H9 (cell line): ENCODE measurements around the gene LGMN. TPM values are rescaled to one million over a fixed set of nuclear protein-coding genes. Genes with fewer than 3 reads are reported as not detected.

Experiments
- DNase-seq: peaks from one replicate; pipeline ENCODE4 v3.0.0-alpha.2; 2017
- H2AFZ ChIP-seq: one replicate; pipeline ENCODE4 v1.6.1; 2013; ENCODE audit warnings: mild to moderate bottlenecking, low read length, control low read depth, moderate library complexity
- H2AK5ac ChIP-seq: 2 replicates; pipeline ENCODE4 v1.6.1; 2013; ENCODE audit warnings: low read length, control low read depth, mixed read lengths; ENCODE audit not compliant: insufficient read length
- H2BK120ac ChIP-seq: one replicate; pipeline ENCODE4 v1.6.1; 2013; ENCODE audit warnings: low read depth, mild to moderate bottlenecking, low read length, control low read depth, inconsistent platforms; ENCODE audit not compliant: poor library complexity, severe bottlenecking
- H2BK12ac ChIP-seq: 2 replicates; pipeline ENCODE4 v1.6.1; 2013; ENCODE audit warnings: low read length, control low read depth, mixed read lengths, low read depth; ENCODE audit not compliant: insufficient read length
- H2BK15ac ChIP-seq: 2 replicates; pipeline ENCODE4 v1.6.1; 2013; ENCODE audit warnings: low read depth, low read length, control low read depth
- H2BK20ac ChIP-seq: one replicate; pipeline ENCODE4 v1.6.1; 2013; ENCODE audit warnings: low read depth, mild to moderate bottlenecking, low read length, control low read depth, inconsistent platforms; ENCODE audit not compliant: poor library complexity, severe bottlenecking
- H2BK5ac ChIP-seq: 2 replicates; pipeline ENCODE4 v1.6.1; 2013; ENCODE audit warnings: low read length, control low read depth, mixed read lengths; ENCODE audit not compliant: insufficient read length
- H3K14ac ChIP-seq: 2 replicates; pipeline ENCODE4 v1.6.1; 2013; ENCODE audit warnings: low read length, control low read depth; ENCODE audit not compliant: insufficient read depth
- H3K18ac ChIP-seq: 2 replicates; pipeline ENCODE4 v1.6.1; 2013; ENCODE audit warnings: low read depth, mild to moderate bottlenecking, mixed read lengths, low read length, control low read depth; ENCODE audit not compliant: insufficient read length
- H3K23ac ChIP-seq: 2 replicates; pipeline ENCODE4 v1.6.1; 2013; ENCODE audit warnings: low read length, control low read depth, mixed read lengths, low read depth; ENCODE audit not compliant: insufficient read length
- H3K23me2 ChIP-seq: 2 replicates; pipeline ENCODE4 v1.6.1; 2013; ENCODE audit warnings: low read depth, mild to moderate bottlenecking, mixed read lengths, low read length, control low read depth; ENCODE audit not compliant: insufficient read length, poor library complexity, severe bottlenecking
- H3K27ac ChIP-seq: 2 replicates; pipeline ENCODE4 v1.5.1; 2013; ENCODE audit warnings: low read length, control low read depth, mixed read lengths, low read depth; ENCODE audit not compliant: insufficient read length
- H3K27me3 ChIP-seq: 2 replicates; pipeline ENCODE4 v1.6.1; 2013; ENCODE audit warnings: low read length, control low read depth, inconsistent platforms; ENCODE audit not compliant: insufficient read depth
- H3K4ac ChIP-seq: 2 replicates; pipeline ENCODE4 v1.6.1; 2013; ENCODE audit warnings: low read depth, mild to moderate bottlenecking, control low read depth, inconsistent platforms, low read length, moderate library complexity
- H3K4me1 ChIP-seq: 2 replicates; pipeline ENCODE4 v1.6.1; 2013; ENCODE audit warnings: low read length, control low read depth, inconsistent platforms; ENCODE audit not compliant: insufficient read depth
- H3K4me2 ChIP-seq: 2 replicates; pipeline ENCODE4 v1.6.1; 2013; ENCODE audit warnings: low read length, control low read depth, mixed read lengths; ENCODE audit not compliant: insufficient read length, insufficient read depth
- H3K56ac ChIP-seq: 2 replicates; pipeline ENCODE4 v1.6.1; 2013; ENCODE audit warnings: low read depth, mild to moderate bottlenecking, mixed read lengths, low read length, control low read depth; ENCODE audit not compliant: insufficient read length
- H3K79me1 ChIP-seq: 2 replicates; pipeline ENCODE4 v1.6.1; 2013; ENCODE audit warnings: low read depth, mild to moderate bottlenecking, moderate library complexity, low read length, control low read depth, inconsistent platforms; ENCODE audit not compliant: insufficient read depth, poor library complexity, severe bottlenecking
- H3K79me2 ChIP-seq: 2 replicates; pipeline ENCODE4 v1.6.1; 2013; ENCODE audit warnings: low read length, control low read depth, inconsistent platforms; ENCODE audit not compliant: insufficient read depth
- H3K9ac ChIP-seq: 2 replicates; pipeline ENCODE4 v1.6.1; 2013; ENCODE audit warnings: low read length, control low read depth, mixed read lengths; ENCODE audit not compliant: insufficient read length; ENCODE audit errors: extremely low read depth
- H3K9me3 ChIP-seq: one replicate; pipeline ENCODE4 v1.6.1; 2013; ENCODE audit warnings: low read depth, low read length, inconsistent platforms; ENCODE audit not compliant: control insufficient read depth
- H3T11ph ChIP-seq: one replicate; pipeline ENCODE4 v1.6.1; 2013; ENCODE audit warnings: mild to moderate bottlenecking, low read length, control low read depth, inconsistent platforms
- H4K20me1 ChIP-seq: one replicate; pipeline ENCODE4 v1.6.1; 2013; ENCODE audit not compliant: control insufficient read depth, insufficient read length, insufficient read depth
- H4K5ac ChIP-seq: 2 replicates; pipeline ENCODE4 v1.6.1; 2013; ENCODE audit warnings: low read depth, mild to moderate bottlenecking, mixed read lengths, low read length, control low read depth; ENCODE audit not compliant: insufficient read length
- H4K8ac ChIP-seq: replicated peaks from 2 replicates; pipeline ENCODE4 v1.6.1; 2013; ENCODE audit warnings: low read length, control low read depth, mixed read lengths, low read depth; ENCODE audit not compliant: insufficient read length
- H4K91ac ChIP-seq: 2 replicates; pipeline ENCODE4 v1.6.1; 2013; ENCODE audit warnings: low read depth, mild to moderate bottlenecking, moderate library complexity, mixed read lengths, low read length, control low read depth; ENCODE audit not compliant: insufficient read length
- H3K27ac Mint-ChIP-seq, 3 experiments: 2 replicates in 2 of 3; 3 replicates in 1 of 3; pipeline ENCODE4 v1.8.0; 2020 to 2021; ENCODE audit warnings: mixed read lengths in 3 of 3, mild to moderate bottlenecking in 1 of 3, moderate library complexity in 1 of 3
- H3K27me3 Mint-ChIP-seq: 2 replicates; pipeline ENCODE4 v1.8.0; 2021; ENCODE audit warnings: low read depth, mild to moderate bottlenecking, moderate library complexity, mixed read lengths
- H3K36me3 Mint-ChIP-seq, 3 experiments: 2 replicates in 2 of 3; 3 replicates in 1 of 3; pipeline ENCODE4 v1.8.0; 2020 to 2021; ENCODE audit warnings: low read depth in 3 of 3, mixed read lengths in 3 of 3; ENCODE audit not compliant: insufficient read depth in 1 of 3
- H3K4me1 Mint-ChIP-seq, 2 experiments: 2 replicates each; pipeline ENCODE4 v1.8.0; 2020; ENCODE audit warnings: mixed read lengths in 2 of 2
- H3K4me3 Mint-ChIP-seq, 2 experiments: 2 replicates in 1 of 2; 3 replicates in 1 of 2; pipeline ENCODE4 v1.8.0; 2020 to 2021; ENCODE audit warnings: mild to moderate bottlenecking in 2 of 2, mixed read lengths in 2 of 2, moderate library complexity in 1 of 2
- H3K9me3 Mint-ChIP-seq, 2 experiments: 2 replicates in 1 of 2; 3 replicates in 1 of 2; pipeline ENCODE4 v1.8.0; 2020; ENCODE audit warnings: mild to moderate bottlenecking in 2 of 2, mixed read lengths in 2 of 2, moderate library complexity in 1 of 2
- WGBS: extraction: QIAGEN DNeasy Blood & Tissue Kit; methylation state at CpG from one replicate; pipeline ENCODE4 v1.1.7; 2013; ENCODE audit warnings: missing lambda C conversion rate, low lambda C conversion rate, mixed read lengths; ENCODE audit not compliant: insufficient read length; ENCODE audit errors: extremely low coverage; 5-methylcytosine and 5-hydroxymethylcytosine counted together
- total RNA-seq: library from RNA; stranded (reverse); gene quantifications from 2 replicates; pipeline ENCODE4 v1.2.1, GENCODE V29; 2021
- TF ChIP-seq, protein P1 (sequence below): fragments of 200-600 bp; sonication (generic); conservative IDR thresholded peaks from 3 replicates; pipeline ENCODE4 v1.8.0; 2021; ENCODE audit warnings: antibody characterized with exemption, mild to moderate bottlenecking

The LGMN gene
- total RNA-seq, 1 experiment from 2014 or later = 55.3 TPM

DNA sequence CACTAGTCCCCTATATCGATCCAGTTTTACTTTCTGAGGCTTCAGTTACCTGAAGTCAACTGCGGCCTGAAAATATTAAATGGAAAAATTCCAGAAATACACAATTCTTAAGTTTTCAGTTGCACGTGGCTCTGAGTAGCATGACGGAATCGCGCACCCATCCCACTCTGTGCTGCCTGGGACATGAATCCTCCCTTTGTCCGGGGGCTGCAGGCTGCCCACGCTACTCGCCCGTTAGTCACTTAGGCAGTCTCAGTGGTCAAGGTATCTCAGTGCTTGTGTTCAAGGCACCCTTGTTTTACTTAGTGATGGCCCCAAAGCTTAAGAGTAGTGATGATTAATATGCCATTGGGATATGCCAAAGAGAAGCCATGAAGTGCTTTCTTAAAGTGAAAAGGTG lies 46.6 kb downstream of the LGMN start:
- Histone ChIP-seq H3K9me3 (no peaks in the 10 kb centered on the region), H2AK5ac (no peak overlapping the region), H3K4ac (no peak overlapping the region), H2BK15ac (no peak overlapping the region), H3K18ac (no peak overlapping the region), H4K91ac (no peak overlapping the region), H3K4me2 (no peak overlapping the region), H3K79me2 (no peaks in the 10 kb centered on the region), H3K9ac (no peak overlapping the region), H3K23me2 (no peaks in the 10 kb centered on the region), H2BK5ac (no peak overlapping the region), H4K5ac (no peak overlapping the region), H4K20me1 (no peaks in the 10 kb centered on the region), H3T11ph (no peak overlapping the region), H2BK12ac (no peak overlapping the region), H3K27ac (no peak overlapping the region), H3K27me3 (no peaks in the 10 kb centered on the region), H4K8ac (no peak overlapping the region), H2BK20ac (no peak overlapping the region), H3K56ac (no peak overlapping the region), H2AFZ (no peak overlapping the region), H2BK120ac (no peak overlapping the region), H3K23ac (no peak overlapping the region), H3K79me1 (no peaks in the 10 kb centered on the region), H3K14ac (no peak overlapping the region), H3K4me1 (no peaks in the 10 kb centered on the region)
- H3K36me3 Mint-ChIP-seq = peaks cover 15 to 32% (median 28%) of the 10 kb centered on the region in 3 experiments
- H3K9me3 Mint-ChIP-seq = no peaks in the 10 kb centered on the region
- no peak overlapping the region for H3K4me3 Mint-ChIP-seq
- WGBS = no CpG with 5 or more reads among the region's 10 CpGs
- H3K27ac Mint-ChIP-seq = peak overlapping the region in 1 of 3 experiments; percentile 18; a peak in 1 of 7 replicates
- H3K27me3 Mint-ChIP-seq = peaks cover 8% of the 10 kb centered on the region; the same call in 1 of the 2 replicates
- TF ChIP-seq, protein P1, sequence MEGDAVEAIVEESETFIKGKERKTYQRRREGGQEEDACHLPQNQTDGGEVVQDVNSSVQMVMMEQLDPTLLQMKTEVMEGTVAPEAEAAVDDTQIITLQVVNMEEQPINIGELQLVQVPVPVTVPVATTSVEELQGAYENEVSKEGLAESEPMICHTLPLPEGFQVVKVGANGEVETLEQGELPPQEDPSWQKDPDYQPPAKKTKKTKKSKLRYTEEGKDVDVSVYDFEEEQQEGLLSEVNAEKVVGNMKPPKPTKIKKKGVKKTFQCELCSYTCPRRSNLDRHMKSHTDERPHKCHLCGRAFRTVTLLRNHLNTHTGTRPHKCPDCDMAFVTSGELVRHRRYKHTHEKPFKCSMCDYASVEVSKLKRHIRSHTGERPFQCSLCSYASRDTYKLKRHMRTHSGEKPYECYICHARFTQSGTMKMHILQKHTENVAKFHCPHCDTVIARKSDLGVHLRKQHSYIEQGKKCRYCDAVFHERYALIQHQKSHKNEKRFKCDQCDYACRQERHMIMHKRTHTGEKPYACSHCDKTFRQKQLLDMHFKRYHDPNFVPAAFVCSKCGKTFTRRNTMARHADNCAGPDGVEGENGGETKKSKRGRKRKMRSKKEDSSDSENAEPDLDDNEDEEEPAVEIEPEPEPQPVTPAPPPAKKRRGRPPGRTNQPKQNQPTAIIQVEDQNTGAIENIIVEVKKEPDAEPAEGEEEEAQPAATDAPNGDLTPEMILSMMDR = no peak
- no peaks in the 10 kb centered on the region for H3K4me1 Mint-ChIP-seq
- DNase-seq = no peak
